ENCODE measurements around the gene HIVEP3.

HIVEP3 gene

DNA sequence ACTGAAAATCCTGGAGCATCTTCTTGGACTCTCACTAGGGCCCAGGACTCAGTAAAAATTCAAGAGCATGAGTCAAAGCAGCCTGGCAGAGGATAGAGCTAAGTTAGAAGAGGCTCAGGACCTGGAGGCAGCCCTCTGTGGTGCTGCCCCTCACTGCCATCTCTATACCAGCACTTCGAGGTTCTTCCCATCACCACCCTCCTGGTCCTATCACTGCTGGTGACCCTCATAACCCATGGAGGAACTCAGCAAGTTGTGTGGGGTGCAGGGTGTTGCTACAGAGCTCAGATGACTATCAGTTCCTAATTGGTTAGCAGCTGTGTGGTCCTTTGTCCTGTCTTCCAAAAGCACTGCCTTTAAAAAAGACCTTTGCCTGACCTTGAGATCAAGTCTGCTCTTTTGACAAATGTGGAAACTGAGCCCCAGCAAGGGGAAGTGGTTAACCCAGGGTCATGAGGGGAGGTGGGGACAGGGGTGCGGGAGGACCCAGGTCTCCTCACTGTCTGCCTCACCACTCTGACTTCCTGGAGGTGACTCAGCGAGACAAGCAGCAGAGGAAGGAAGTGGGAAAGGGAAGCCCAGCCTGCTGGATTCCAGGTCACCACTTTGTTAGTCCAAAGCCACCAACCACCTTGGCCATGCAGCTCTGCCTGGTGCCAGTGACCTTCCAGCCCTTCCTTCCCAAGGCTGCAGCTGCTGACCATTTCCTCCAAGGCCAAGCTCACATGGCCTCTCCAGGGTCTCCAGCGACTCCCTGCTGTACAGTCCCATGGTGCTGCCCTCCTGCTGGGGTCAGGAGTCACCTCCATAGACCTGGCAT is 234.8 kb downstream of the HIVEP3 start:
- DNase-seq (ENCODE audit: low spot score), result peak; percentile 45

DNA sequence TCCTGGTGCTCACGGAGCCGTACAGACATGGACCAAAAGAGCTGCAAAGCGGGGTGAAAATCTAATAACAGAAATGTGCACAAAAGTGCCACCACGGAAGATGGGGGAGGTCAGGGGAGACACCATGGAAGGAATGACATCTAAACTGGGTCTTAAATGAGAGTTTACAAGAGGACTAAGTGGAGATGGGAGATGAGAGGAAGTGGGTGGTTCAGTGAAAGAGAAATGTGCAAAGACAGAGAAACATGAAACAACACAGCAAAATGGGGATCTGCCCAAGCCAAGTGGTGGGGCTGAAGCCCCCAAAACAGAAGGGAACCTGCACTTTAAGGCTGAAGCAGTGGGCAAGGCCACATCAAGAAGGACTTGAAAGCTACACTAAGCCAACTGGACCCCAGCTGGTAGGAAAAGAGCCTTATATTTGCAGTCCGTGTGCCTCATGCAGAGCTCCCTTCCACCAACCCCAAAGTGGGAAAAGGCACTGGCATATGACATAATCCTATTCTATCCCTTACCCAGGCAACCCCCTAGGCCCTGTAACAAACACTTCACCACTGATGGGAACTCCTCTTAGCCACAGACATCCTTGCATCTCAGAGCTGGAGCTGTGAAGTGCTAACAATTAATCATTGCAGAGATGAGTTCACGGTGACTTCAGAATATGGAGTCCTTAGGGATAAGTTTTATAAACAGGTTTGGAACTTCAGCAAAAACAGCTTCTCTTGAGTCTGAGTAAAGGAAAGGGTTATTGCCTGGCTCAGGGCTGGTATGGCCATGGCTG is 235.7 kb downstream of the HIVEP3 start:
- DNase-seq (ENCODE audit: low spot score), result peak; percentile 27

DNA sequence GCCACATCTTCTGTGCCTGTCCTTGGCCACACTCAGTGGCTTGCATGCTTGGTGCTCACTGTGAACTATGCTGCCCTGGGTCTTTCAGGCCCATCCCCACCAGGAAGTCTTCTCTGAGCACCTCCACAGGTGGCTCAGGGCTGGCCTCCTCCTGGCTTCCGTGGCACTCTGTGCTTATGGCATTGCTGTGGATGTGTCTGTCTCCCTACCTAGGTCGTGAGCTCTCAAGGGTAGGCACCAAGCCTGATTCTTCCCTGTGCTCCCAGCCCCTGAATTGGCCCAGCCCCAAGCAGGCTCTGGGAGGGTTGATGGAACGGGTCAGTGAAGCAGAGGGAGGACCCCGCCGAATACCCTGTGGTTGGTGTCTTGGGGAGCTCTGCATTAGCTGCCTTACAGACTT is 236.6 kb downstream of the HIVEP3 start:
- DNase-seq (ENCODE audit: low spot score), result no peak

DNA sequence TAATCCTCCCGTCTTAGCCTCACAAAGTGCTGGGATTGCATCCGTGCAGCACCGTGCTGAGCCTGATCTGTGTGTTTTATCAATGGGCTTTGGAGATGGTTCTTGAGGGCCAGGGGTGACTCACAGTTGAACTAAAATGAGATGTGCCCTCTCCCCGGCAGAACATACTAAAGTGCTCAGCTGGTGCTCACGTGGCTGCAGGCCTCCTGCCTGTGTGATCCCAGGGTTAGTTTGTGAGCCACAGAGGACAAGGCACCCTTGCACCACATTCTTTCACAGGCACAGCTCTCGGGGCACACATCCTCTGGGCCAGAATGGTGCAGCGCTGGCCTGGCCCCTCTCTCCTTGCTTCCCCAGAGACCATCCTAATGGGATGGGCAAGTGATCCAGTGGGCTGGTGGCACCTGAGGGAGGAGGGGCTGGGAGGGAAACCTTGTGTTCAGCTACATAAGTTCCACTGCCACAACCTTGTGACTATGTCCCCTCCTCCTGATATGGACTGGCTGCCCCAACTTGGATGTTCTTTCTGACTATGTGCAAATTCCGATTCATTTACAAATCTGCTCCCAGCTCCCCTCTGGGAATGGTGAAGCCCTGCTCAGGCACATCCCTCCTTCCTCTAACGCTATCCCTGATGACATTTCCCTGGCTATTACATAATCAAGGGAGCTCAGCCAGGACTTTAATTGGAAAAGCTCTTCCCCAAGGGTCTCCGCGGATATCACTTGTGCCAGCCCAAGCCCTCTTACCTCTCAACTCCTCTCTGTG is 237.2 kb downstream of the HIVEP3 start:
- peak; percentile 61 for DNase-seq (ENCODE audit: low spot score)

DNA sequence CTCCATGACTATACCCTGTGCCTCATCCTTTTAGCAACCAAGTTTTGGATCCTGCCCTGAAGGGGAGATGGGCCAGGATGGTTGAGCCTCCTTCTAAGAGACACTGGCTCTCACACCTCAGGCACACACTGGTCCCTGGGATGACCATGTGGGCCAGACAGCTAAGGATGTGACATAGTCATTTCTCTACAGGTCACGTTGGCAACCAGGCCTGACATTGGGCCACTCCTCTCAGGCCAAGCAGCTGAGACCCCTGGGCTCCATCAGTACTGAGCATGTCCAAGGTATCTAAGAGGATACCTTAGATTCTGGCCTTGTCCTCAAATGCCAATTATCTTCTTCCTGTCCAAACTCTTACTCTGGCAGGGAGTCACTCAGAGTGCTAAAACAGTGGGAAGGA is 238.7 kb downstream of the HIVEP3 start:
- DNase-seq (ENCODE audit: low spot score), result no peak

DNA sequence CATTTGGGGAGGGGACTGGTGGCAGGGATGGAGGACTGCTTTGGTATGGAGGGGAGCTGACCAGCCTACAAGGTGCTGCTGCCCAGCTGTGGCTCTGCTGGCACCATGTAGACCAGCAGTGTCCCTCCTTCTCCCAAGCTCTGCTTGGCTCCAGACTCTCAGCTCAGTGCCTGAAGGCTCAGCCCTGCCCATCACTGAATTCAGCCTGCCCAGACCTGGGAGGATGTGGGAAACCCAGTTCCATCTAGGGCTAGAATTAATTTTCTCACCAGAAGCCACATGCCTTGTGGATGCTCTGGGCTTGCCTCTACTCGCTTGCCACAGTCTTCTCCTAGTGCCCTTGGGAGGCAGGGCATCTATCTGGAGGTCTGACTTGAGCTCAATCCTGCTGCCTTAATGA is 239.2 kb downstream of the HIVEP3 start:
- DNase-seq (ENCODE audit: low spot score), result no peak

DNA sequence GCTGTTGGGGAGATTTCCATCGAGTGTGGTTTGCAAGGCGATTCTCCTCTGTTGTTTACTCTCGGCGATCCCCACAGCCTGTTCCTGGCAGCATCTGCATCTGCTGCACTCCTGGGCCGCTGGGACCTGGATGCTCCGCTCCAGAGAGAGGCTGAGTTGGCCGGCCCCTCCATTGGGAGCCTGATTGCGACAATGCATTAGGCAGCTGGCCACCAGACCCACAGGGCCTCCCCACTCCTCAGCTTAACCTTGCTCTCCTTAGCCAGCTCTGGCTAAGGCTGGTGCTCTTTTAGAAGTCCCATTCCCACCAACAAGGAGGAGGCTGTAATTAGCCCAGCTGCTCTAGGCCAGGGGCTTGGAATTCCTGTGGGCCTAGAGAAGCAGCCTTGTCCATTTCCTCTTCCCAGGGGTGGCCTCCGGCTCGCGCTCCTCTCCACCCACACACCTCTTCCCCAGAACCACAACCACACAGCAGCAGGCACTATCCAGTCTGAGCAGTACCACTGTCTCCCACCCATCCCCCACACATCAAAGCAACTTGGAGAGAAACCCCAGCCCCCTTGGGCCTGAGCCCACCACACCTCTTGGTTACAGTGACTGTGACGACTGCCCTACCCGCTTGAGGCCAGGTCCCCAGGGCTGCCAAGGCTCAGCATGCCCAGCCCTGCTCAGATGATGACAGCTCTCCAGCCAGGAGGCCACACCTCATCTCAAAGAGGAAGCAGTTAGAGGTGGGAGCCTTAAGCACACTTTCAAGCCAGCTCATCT is 240.4 kb downstream of the HIVEP3 start:
- no peak for DNase-seq (ENCODE audit: low spot score)

DNA sequence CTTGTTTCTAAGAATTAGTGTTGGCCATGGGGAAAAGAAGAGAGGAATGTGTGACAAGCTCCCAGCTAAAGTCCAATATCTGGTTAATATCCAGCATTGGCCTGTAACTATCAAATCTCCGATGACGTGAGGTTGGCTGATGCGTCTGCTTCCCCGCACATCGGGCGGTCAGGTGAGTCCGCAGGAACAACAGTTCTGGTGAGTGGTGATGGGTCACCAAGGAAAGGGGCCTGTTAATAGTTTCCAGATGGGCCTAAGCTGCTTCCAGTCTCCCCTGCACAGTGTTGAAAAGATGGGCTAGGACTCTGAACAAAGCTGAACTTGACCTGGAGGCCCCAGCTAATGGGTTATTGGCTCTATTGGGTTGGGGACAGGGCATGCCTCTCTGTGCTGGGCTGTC is 241.1 kb downstream of the HIVEP3 start:
- no peak for DNase-seq (ENCODE audit: low spot score)

DNA sequence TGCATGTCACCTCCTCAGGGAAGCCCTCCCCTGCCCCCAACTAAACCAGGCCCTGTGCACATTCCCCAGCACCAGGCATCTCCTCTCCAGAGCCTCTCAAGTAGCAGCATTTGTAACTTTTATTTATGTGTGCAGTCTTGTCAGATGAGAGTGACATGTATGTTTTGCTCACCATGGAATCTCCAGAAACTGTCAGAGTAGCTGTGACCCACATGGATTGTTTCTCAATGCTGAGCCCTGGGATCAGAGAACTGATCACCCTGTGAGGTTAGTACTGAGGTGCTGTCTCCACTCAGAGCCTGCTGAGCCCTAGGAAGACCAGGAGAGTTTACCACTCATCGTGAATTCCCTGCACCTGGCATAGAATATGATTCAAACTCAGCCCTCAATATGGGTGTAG is 243.3 kb downstream of the HIVEP3 start:
- no peak for DNase-seq (ENCODE audit: low spot score)

DNA sequence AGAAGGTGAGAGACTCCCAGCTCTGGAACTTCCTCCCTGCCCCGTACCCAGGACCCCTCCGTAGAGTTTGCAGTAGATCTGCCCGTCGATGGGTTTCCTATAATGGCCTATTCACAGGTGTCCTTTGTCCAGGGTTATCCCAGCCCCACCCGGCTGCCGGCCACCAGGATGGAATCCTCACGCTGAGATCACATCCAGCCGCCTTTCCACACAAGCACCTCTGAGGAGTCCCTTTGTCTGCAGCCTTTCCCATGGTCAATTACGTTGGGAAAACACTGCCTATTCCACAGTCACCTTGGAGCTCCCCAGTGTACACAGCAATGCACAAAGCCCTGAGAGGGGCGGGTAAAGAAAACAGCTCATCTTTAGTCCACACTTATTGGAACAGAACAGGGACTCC is 244.2 kb downstream of the HIVEP3 start:
- no peak for DNase-seq (ENCODE audit: low spot score)

DNA sequence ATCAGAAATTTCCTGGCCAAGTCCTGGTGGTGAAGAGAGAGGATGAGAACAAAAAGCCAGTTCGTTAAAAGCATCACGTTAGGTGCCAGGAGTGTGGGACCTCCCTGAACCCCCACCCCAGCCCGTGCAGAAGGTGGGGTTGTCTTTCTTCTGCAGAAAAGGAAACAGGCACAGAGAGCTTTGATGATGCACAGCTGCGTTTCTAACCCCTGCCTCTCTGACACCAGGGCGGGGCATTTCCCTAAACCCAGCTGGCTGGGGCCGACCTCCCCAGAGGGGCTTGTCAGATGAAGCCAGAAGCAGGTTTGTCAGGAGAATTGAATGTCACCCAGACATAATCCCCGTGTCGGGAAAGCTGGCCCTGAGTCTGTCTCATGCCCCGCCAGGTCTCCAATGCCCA is 244.9 kb downstream of the HIVEP3 start:
- DNase-seq (ENCODE audit: low spot score), result no peak

DNA sequence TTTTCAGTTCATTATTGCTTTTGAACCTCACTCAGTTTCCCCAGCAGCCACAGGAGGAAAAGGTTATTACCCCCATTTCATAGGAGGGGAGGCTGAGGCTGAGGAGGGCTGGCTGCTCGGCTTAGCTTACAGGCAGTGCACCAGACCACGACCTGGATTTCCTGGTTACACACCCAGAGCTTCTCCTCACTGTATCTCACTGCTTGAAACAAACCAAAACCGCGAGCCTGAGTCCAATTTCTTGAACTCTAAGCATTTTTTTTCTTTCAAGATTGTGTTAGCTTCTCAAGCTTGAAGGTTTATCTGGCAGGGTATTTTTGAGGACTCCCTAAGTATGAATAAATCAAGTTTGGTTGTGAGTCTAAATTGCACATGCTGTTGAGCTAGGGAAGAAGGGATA is 245.3 kb downstream of the HIVEP3 start:
- no peak for DNase-seq (ENCODE audit: low spot score)

DNA sequence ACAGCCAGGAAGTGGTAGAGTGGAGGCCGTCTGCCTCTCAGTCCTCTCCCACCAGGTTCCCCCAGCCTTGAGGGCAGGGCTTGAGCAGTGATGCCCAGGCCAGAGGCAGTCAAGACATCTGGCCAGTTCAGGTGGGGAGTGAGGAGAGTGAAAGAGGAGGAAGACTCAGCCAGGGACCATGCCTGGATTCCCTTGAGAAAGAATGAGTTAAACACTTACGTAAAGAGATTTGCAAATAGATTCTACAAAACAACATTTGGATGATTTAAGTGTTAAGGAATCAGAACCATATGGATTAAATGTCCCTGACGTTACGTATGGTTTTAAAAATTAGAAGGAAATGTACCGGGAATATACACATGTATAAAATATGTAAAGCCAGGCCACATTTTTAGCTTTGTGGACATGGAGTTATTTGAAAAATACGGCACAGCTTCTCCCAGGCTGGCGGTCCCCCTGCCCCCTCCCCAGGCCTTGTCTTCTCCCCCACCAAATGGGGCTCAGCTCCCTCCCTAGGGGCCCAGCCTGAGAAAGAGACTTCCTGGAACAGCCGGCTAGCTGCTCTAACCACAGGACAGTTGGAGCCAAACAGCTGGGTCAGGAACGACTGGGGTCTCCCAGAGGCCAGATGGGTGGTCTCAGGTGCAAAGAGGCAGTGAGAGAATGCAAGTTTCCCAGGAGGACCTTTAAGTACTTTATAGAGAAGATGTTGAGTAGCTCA is 245.9 kb downstream of the HIVEP3 start:
- DNase-seq (ENCODE audit: low spot score), result no peak

DNA sequence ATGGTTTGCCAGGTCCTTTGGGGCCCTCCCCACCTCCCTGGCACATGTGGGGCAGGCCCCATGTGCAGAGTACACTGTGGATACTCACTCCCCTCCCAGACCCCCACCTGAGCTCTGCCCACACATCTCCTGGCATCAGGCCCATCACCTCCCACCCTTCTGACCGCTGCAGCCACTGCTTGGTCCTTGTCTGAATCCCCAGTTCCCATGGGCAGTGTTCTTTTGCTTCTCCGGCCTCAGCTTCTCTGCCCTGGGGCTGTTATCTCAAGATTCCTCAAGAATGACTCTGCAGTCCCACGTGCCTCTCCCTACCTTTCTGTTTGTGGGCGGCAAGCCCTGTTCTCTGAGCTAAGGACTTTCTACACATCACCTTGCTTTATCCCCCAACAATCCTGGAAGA is 246.5 kb downstream of the HIVEP3 start:
- peak; percentile 46 for DNase-seq (ENCODE audit: low spot score)

DNA sequence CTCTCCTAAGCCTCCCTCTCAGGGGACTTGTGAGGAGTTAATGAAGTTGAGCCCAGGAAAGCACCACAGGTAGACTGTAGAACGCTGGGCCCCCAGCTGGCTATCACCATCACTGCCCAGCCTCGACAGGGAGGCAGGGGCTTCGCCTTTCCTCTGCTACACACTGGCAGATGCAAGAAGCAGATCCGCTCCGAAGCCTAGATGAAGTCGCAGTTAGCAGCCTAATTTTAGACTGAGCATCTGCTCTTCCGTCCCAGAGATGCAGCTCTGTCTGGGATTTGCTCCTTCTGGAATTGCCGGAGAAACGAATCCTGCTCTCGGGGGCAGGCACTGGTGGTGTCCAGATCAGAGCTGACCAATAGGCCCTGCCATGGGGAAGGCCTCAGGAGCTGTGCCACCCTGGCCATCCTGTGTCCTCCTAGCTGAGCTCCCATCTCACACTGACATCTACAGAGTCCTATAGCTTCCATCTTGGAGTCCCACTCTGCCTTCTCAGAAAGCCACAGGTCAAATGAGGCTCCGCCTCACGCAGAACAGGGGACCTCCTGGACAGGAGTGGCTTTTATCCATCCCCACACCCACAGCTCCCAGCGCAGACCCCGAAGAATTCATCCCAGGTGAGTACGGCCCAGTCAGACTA is 247.5 kb downstream of the HIVEP3 start:
- no peak for DNase-seq (ENCODE audit: low spot score)

DNA sequence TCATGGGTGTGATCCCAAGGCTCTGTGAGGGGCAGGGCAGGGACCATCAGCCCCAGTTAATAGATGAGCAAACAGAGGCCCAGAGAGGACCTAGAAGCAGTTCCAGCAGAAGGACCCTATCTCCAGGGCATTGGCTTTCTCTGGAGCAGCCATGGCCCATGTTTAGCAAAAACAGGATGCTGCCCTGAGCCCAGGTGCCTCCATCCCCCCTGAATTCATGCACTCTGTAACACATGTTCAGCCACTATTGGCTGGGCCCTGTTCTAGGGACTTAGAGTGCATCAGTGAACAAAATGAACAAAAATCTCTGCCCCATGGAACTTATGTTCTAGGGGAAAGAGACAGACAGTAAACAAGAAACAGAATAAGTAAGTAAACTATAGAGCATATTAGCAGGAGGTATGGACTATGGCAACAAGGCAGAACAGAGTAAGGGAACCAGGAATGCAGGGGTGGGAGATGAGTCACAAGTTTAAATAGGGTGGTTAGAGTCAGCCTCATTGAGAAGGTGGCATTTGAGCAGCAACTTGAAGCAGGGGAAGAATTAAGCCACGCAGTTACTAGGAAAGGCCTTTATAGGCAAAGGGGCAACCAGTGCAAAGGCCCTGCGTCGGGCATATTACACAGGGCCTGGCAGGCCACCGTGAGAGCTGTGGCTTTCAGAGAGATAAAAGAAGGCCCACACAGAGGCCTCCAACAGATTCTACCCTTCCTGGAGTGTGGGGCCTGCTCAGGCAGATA is 248.3 kb downstream of the HIVEP3 start:
- DNase-seq (ENCODE audit: low spot score), result peak; percentile 86

DNA sequence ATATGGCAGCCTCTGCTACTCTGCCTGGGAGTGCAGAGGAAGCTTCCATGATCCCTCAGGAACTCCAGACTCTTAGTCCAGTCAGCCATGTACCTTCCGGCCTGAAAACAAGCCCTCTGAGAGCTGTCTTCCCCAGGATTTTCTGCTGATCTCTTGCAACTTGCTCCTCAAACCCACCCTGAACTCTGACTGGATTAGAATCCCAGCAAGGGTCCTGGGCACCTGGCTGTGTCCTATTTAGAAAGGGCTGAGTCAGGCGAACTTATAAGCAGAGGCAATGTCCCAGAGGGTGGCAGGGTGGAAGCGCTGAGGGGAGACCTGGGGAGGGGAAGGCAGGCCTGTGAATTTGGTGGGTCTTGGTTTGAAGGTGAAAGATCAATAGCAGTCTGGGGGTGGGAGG is 249.8 kb downstream of the HIVEP3 start:
- no peak for DNase-seq (ENCODE audit: low spot score)

DNA sequence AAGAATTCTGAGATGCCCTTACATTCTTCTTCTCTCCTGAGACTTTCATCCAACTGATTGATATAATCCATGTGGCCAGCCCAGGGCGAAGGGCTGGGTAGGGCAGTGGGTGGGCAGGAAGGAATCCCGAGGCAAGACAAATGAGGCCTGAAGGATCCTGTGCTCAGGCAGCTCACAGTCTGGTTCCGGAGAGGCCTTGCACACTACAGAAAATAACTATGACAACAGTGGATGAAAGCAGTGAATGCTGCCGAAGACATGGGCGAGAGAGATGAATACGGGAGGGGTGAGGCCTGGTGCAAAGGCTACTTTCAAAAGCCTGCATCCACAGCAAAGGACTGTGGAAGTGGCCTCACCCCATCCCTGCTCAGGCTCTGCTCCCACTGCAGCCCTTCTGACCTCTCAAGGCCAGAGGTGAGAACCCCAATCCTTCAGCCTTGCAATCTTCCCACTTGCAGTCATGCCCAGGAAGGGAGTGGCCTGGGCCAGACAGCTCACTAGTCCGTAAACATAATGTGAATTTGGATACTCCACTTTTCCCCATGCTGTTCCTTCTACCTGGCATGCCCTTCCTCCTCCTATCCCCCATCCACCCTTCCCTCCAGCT is 250.6 kb downstream of the HIVEP3 start:
- DNase-seq (ENCODE audit: low spot score), result no peak

DNA sequence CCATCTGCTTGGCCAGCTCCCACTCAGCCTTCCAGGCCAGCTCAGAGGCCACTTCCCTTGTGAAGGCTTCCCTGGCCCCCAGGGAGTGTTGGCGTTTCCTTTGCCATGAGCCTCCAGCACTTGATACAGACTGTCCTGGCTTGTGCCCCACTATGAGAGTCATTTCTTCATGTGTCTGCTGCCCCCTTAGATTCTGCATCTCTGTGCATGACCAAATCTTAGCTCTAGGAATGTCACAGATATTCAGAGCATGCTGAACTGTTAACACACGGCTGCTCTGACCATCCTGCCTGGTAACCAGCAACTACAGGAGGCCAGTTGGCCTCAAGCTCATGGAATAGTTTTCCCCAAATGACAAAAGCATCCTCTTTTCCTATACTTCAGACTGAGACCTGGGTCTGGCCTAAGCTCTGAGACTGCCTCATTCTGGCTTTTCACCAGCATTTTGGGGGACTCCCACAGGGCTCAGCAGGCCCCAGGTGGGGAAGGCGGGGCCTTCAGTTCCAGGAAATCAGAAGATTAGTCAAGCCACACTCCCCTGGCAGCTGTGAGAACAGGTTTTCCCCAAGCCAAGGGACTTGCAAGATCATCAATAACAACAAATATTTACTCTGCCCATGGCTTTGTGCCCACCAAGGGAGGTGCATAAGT is 251.6 kb downstream of the HIVEP3 start:
- peak; percentile 30 for DNase-seq (ENCODE audit: low spot score)
